ELF-1 (cell line): ENCODE results near the gene CLK1.
A peak's percentile ranks its signal among the peaks of the same experiment; 100 is the strongest.
"Not testable (repeated sequence)": the region's sequence is repeated elsewhere in the genome, so short reads cannot be mapped to it uniquely, and the experiment has no call there.

Experiments
- DNase-seq: peaks from one replicate; pipeline ENCODE4 v3.0.0-alpha.2; 2016; ENCODE audit warnings: low read depth, low spot score

CLK1 gene

GRCh38 chr2:200864176-200865034, at the start of gene CLK1:
TSS of gene CLK1 (minus strand) at chr2:200864658. CDS start at chr2:200861862, 2,796 bp downstream.
- peak; percentile 92 for DNase-seq

DNA sequence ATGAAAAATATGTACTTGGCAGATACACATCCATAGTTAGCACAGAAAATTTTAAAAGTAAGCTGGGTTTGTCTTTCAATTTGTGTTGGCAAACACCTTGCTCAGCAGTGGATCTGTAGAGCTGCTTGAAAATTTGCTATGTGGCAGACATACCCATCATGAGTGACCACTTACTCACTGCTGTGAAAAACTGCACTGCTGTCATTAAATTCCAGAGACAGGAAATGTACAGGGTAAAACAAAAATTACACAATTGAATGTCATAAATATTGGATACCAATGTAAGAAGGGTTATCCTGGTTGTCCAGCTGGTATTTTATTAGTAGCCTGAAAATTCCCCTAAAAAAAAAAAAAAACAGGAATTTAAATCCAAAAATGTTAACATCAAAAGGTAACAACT, 49.2 kb upstream of the CLK1 start:
- DNase-seq, result no peak

DNA sequence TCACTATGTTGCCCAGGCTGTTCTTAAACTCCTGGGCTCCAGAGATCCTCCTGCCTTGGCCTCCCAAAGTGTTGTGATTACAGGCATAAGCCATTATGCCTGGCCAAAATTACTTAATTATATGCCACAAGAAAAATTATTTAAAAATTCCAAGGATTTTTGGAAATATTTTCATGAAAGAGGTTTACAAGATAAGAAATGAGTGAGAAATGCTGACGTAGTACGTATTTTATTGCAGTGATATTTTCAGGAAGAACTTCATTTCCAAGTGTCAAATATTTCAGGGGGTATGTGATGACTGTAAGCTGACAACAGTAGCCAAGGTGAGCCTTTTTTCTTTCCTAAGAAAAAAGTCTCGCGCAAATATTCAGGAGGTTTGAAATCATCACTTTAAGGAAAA, 45.5 kb upstream of the CLK1 start:
- DNase-seq, result no peak

GRCh38 chr2:200905618-200906296, 41.3 kb upstream of the CLK1 start:
- peak; percentile 46 for DNase-seq

DNA sequence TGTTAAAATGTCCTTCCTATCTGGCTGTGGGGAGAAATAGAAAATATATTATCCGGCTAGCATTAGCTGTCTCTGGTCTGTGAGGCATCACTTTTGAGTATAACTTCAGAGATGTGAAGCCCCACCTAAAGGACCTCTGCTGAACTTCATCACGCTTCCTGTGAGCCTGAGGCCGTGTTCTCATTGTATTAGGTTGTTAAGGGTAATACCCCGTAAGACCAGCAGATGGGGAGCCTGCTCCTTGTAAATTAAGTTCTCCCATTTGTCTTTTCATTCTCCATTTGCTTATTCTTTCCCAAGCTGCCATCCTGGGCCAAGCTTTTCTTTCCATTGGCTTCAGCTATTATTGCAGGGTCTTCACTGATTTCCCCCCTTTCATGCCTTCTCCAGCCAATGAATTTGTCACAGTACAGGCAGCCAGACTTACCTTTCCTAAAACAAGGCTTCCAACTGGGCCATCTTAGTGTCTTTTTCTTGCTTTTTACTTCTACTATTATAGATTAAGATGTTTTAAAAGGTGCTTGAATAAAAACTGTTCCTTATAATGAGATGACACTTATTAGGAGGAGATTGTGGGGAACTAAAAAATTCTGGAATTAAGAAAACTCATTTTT, 37.1 kb upstream of the CLK1 start:
- peak; percentile 86 for DNase-seq

- DNase-seq, result no peak
Measured at GRCh38 chr2:200899482-200899881, 35.0 kb upstream of the CLK1 start.

- peak; percentile 99 for DNase-seq
Measured at GRCh38 chr2:200888704-200889625, 24.5 kb upstream of the CLK1 start, which contains the start of the genes NIF3L1 and PPIL3. TSS of gene NIF3L1 (plus strand) at chr2:200889371. CDS start at chr2:200891944, 2,573 bp downstream. TSS of gene PPIL3 (minus strand) at chr2:200889077. CDS start at chr2:200887615, 1,462 bp downstream.

DNA sequence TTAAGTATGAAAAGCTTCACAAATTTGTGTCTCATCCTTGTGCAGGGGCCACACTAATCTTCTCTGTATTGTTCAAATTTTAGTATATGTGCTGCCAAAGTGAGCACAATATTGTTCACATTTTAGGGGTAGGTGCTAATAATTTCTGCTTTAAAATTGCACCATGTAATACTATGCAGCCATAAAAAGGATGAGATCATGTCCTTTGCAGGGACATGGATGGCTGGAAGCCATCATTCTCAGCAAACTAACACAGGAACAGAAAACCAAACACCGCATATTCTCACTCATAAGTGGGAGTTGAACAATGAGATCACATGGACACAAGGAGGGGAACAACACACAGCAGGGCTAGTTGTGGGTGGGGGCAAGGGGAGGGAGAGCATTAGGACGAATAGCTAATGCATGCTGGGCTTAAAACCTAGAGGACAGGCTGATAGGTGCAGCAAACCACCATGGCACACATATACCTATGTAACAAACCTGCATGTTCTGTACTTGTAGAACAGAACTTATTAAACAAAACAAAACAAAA, 17.3 kb upstream of the CLK1 start:
- not testable (repeated sequence) for DNase-seq

- no peak for DNase-seq
Measured at GRCh38 chr2:200878289-200878880, 13.9 kb upstream of the CLK1 start.

- no peak for DNase-seq
Measured at GRCh38 chr2:200877443-200877842, 13.0 kb upstream of the CLK1 start.

DNA sequence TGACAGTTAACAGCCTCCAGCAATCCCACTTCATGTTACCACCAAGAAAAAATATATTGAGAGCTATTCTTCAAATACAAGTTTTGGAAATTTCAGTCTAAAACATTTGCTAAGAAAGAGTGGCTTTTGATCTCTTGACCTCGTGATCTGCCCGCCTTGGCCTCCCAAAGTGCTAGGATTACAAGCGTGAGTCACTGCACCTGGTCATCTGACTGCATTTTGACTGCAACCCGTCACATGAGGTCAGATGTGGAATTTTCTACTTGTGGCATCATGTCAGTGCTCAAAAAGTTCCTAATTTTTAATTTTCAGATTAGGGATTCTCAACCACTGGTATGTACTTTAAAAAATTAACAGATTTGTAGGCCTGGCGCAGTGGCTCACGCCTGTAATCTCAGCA, 9.1 kb upstream of the CLK1 start:
- DNase-seq, result no peak

GRCh38 chr2:200871151-200871550, 6.7 kb upstream of the CLK1 start:
- no peak for DNase-seq

DNA sequence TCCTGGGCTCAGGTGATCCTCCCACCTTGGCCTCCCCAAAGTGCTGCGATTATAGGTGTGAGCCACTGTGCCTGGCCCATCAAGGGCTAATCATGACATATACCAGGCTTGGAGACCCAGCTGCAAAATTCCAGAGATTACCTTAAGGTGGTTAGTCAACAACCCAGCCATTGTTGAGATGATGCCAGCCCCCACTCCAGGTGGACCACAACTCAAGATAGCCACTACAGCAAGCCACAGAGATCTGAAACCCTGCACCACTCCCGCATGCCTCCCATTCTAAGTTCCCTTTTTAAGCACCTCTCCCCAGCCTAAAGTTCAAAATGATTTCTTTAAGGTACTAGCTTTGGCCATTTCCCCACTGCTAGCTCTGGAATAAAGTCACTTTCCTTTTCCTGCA, 4.6 kb upstream of the CLK1 start:
- DNase-seq, result no peak

DNA sequence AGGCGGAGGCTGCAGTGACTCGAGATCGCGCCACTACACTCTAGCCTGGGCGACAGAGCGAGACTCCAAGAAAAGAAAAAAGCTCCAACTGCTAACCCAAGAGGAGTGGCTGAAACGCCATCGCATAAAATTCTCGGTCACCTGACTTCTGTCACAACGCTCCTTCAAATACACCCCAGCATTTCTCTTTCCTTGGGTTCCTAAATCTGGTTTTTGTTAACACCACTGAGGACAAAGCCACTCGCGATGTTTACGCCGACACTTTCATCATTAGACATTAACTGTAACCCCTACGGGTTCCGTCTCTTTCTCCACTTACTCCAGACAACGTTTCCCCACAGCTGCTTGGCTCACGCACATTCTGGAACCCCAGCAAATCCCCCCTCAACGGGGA, 679 bp downstream of the CLK1 start:
- DNase-seq, result no peak

DNA sequence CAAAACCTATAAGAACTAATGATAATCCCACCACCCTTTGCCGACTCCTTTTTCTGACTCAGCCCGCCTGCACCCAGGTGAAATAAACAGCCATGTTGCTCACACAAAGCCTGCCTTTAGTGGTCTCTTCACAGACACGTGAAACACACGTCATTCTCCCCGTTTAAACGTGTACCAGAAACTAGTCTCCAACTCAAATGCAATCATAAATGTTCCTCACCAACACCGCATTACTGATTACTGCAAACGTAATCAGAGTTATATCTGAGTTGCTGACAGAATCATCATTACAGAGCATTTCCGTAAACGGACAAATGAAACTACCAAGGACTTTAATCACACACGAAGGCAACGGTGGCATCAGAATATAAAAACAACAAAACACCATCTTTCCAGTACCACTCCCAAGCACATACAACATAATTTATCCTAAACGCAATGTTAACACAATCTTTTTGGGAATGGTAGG, 1.9 kb downstream of the CLK1 start:
- peak; percentile 53 for DNase-seq

GRCh38 chr2:200861617-200862155, 2.8 kb downstream of the CLK1 start:
- DNase-seq, result no peak

DNA sequence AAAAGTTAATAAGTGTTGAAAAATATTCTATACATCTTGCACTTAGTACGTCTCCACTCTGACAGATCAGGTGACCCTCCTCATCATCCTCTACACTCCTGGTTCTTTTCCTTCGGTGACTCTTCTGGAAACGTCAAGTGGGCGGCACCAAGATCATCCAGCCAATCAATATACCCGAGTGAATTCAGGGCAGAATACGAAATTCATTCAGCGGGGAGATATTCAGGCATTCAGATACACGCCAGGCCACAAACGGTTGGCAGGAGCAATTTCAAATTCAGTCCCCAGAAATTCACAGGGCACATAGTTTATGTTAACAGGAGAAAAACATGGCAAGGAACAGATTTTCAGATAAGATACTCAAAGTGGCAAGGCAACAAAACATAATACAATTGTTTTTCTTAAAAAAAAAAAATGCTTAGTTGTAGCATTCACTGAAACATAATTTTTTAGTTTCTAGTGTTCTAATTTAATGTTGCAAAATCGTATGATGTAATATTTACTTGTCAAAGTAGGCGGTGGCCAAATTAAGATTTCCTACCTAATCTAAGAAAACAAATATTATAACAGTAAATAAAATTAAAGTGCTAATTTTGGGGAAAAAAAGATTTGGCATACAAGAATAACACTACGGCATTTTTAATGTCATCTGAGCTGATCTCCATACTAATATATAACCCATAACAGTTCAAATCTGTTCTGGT, 4.2 kb downstream of the CLK1 start:
- DNase-seq, result no peak

DNA sequence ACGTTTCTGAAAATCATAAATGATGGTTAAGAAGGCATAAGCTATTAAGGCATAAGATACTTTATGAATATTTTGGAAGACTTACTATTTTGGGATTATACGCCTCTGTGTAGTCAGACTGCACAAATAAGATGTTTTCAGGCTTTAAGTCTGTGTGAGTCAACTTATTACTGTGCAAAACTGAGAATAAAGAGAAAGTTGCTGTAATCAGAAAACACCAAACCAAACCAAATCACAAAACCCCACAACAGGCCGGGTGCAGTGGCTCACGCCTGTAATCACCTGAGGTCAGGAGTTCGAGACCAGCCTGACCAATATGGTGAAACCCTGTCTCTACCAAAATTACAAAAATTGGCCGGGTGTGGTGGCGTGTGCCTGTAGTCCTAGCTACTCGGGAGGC, 7.7 kb downstream of the CLK1 start:
- DNase-seq, result no peak

- no peak for DNase-seq
Measured at GRCh38 chr2:200852605-200853004, 11.9 kb downstream of the CLK1 start.
